ENCODE measurements around the gene CDK4.

Gene CDK4

GRCh38 chr12:57736741-57737466 is 15.2 kb downstream of the CDK4 start:
- FAIRE-seq: no peak

GRCh38 chr12:57735952-57736740 is 16.0 kb downstream of the CDK4 start:
- FAIRE-seq: no peak

- FAIRE-seq: no peak
Observed at GRCh38 chr12:57735198-57735855, 16.8 kb downstream of the CDK4 start.

- no peak for FAIRE-seq
Observed at GRCh38 chr12:57734591-57734990, 17.5 kb downstream of the CDK4 start.

- FAIRE-seq: no peak
Observed at GRCh38 chr12:57733928-57734327, 18.2 kb downstream of the CDK4 start.

GRCh38 chr12:57732726-57733593 is 19.1 kb downstream of the CDK4 start:
- no peak for FAIRE-seq

GRCh38 chr12:57732270-57732669 is 19.8 kb downstream of the CDK4 start:
- no peak for FAIRE-seq

- FAIRE-seq: no peak
Observed at GRCh38 chr12:57731411-57732080, 20.6 kb downstream of the CDK4 start.

- no peak for FAIRE-seq
Observed at GRCh38 chr12:57730336-57731067, 21.6 kb downstream of the CDK4 start.

- FAIRE-seq: no peak
Observed at GRCh38 chr12:57729321-57729844, 22.7 kb downstream of the CDK4 start.

- no peak for FAIRE-seq
Observed at GRCh38 chr12:57727758-57728395, 24.2 kb downstream of the CDK4 start.

- FAIRE-seq: no peak
Observed at GRCh38 chr12:57726884-57727757, 25.0 kb downstream of the CDK4 start.

GRCh38 chr12:57726151-57726883 is 25.8 kb downstream of the CDK4 start:
- no peak for FAIRE-seq

- FAIRE-seq: no peak
Observed at GRCh38 chr12:57725851-57726150, 26.3 kb downstream of the CDK4 start.

GRCh38 chr12:57724936-57725740 is 27.0 kb downstream of the CDK4 start:
- FAIRE-seq: no peak

- no peak for FAIRE-seq
Observed at GRCh38 chr12:57724003-57724935, 27.8 kb downstream of the CDK4 start.

GRCh38 chr12:57723630-57723962 is 28.5 kb downstream of the CDK4 start:
- no peak for FAIRE-seq

Data from TTC549 (cell line).